MCF 10A (cell line): Measurements from ENCODE around the gene DYSF. TPM values are rescaled to one million over a fixed set of nuclear protein-coding genes. Genes with fewer than 3 reads are reported as not detected.

Experiments used
- BruUV-seq: library from RNA; stranded (reverse); fragments of 400-500 nt; replicated peaks from 2 replicates; lab custom pipeline; 2021; lab: Mats Ljungman, UMichigan
- CTCF ChIA-PET: fragments of 300-600 bp; sonication (Branson Sonifier 250); formaldehyde crosslinking; extraction: SDS; loops from one replicate; lab custom pipeline; 2021; ENCODE audit warnings: antibody characterized with exemption, inconsistent platforms; lab: Yijun Ruan, JAX
- POLR2A ChIA-PET: fragments of 300-600, 350-650 bp; sonication (Branson Sonifier 250); formaldehyde crosslinking; extraction: SDS; loops from one replicate; lab custom pipeline; 2020; ENCODE audit warnings: antibody characterized with exemption, inconsistent platforms; lab: Yijun Ruan, JAX
- DNase-seq: peaks from one replicate; pipeline ENCODE4 v3.0.0-alpha.2; 2018; ENCODE audit not compliant: unreplicated experiment
- H3K27ac Mint-ChIP-seq: one replicate; pipeline ENCODE4 v1.8.0; 2022; ENCODE audit warnings: mild to moderate bottlenecking, low read depth, mixed read lengths; ENCODE audit not compliant: unreplicated experiment
- H3K27me3 Mint-ChIP-seq: one replicate; pipeline ENCODE4 v1.8.0; 2022; ENCODE audit warnings: mixed read lengths; ENCODE audit not compliant: insufficient read depth, unreplicated experiment
- H3K36me3 Mint-ChIP-seq: one replicate; pipeline ENCODE4 v1.8.0; 2022; ENCODE audit warnings: mild to moderate bottlenecking, moderate library complexity, mixed read lengths; ENCODE audit not compliant: insufficient read depth, unreplicated experiment
- H3K4me1 Mint-ChIP-seq: one replicate; pipeline ENCODE4 v1.8.0; 2022; ENCODE audit warnings: mixed read lengths; ENCODE audit not compliant: insufficient read depth, unreplicated experiment
- H3K4me3 Mint-ChIP-seq: one replicate; pipeline ENCODE4 v1.8.0; 2022; ENCODE audit warnings: mild to moderate bottlenecking, moderate library complexity, mixed read lengths; ENCODE audit not compliant: unreplicated experiment
- H3K9me3 Mint-ChIP-seq: one replicate; pipeline ENCODE4 v1.8.0; 2022; ENCODE audit warnings: mixed read lengths; ENCODE audit not compliant: unreplicated experiment
- intact Hi-C: fragments of 100-400 bp; cut with micrococcal nuclease; formaldehyde crosslinking; loops from 2 replicates; pipeline ENCODE4 v1.14.1; 2022
- total RNA-seq: library from RNA; stranded (reverse); gene quantifications from 2 replicates; pipeline ENCODE4 v1.2.3, GENCODE V29; 2022
- TF ChIP-seq, protein P1 (sequence below): fragments of 200-600 bp; IDR thresholded peaks from one replicate; pipeline ENCODE4 v1.8.0; 2022; ENCODE audit warnings: antibody characterized with exemption, mild to moderate bottlenecking; ENCODE audit not compliant: unreplicated experiment

DYSF gene
- total RNA-seq, 1 experiment from 2014 or later = 2.0 TPM

DNA sequence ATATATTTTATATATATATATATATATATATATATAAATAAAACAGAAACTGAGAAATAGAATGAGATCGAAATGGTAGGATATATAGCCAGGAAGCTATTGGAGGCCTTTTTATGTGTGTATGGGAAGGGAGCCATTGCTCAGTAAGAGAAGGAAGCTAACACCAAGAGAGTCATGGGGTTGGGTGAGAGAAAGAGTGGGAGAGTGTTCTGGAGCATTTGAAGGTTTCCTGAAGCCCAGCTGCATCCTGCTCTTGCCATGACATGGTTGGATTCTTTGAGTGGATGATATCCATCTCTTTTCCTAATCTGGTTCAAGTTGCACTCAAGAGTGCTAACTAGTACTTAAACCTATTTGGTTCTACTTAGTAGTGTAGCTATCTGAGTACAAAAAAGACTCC, 282.3 kb downstream of the DYSF start:
- Mint-ChIP-seq H3K9me3 (peaks cover 5% of the 10 kb centered on the region), H3K4me3 (no peak overlapping the region), H3K27me3 (peaks cover 50% of the 10 kb centered on the region), H3K36me3 (no peaks in the 10 kb centered on the region), H3K27ac (no peak overlapping the region), H3K4me1 (no peaks in the 10 kb centered on the region)
- no TSS peak for BruUV-seq
- TF ChIP-seq, protein P1, sequence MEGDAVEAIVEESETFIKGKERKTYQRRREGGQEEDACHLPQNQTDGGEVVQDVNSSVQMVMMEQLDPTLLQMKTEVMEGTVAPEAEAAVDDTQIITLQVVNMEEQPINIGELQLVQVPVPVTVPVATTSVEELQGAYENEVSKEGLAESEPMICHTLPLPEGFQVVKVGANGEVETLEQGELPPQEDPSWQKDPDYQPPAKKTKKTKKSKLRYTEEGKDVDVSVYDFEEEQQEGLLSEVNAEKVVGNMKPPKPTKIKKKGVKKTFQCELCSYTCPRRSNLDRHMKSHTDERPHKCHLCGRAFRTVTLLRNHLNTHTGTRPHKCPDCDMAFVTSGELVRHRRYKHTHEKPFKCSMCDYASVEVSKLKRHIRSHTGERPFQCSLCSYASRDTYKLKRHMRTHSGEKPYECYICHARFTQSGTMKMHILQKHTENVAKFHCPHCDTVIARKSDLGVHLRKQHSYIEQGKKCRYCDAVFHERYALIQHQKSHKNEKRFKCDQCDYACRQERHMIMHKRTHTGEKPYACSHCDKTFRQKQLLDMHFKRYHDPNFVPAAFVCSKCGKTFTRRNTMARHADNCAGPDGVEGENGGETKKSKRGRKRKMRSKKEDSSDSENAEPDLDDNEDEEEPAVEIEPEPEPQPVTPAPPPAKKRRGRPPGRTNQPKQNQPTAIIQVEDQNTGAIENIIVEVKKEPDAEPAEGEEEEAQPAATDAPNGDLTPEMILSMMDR = no peak
- intact Hi-C loops = no loop called here
- no peak for DNase-seq
- CTCF ChIA-PET = no interaction called here
- POLR2A ChIA-PET = no interaction called here

Other genes with a start within 250 kb of the DYSF start
- gene PAIP2B, start 226.5 kb upstream of the DYSF start, total RNA-seq = 1.4 and 1.8 TPM in 2 replicates
- gene ZNF638, start 121.8 kb upstream of the DYSF start, total RNA-seq = 112 and 142 TPM in 2 replicates